ENCODE measurements around the gene TRIM36.

TRIM36 gene

DNA sequence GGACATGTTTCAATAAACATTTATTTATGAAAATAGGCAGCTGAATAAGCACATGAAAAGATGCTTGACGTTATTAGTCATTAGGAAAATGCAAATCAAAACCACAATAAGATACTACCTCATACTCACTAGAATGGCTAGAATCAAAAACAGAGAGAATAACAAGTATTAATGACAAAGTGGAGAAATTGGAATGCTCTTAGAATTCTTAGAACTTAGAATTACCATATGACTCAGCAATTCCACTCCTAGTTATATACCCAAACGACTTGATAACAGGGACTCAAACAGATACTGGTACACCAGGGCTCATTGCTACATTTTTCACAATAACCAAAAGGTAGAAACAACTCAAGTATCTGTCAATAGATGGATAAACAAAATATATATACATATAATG, 15.1 kb upstream of the TRIM36 start:
- no peak for TF ChIP-seq EZH2phosphoT487 (IDR thresholded peaks at IDR 0.05; ENCODE audit: borderline replicate concordance)
- TF ChIP-seq, protein P1, sequence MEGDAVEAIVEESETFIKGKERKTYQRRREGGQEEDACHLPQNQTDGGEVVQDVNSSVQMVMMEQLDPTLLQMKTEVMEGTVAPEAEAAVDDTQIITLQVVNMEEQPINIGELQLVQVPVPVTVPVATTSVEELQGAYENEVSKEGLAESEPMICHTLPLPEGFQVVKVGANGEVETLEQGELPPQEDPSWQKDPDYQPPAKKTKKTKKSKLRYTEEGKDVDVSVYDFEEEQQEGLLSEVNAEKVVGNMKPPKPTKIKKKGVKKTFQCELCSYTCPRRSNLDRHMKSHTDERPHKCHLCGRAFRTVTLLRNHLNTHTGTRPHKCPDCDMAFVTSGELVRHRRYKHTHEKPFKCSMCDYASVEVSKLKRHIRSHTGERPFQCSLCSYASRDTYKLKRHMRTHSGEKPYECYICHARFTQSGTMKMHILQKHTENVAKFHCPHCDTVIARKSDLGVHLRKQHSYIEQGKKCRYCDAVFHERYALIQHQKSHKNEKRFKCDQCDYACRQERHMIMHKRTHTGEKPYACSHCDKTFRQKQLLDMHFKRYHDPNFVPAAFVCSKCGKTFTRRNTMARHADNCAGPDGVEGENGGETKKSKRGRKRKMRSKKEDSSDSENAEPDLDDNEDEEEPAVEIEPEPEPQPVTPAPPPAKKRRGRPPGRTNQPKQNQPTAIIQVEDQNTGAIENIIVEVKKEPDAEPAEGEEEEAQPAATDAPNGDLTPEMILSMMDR (conservative IDR thresholded peaks at IDR 0.05; ENCODE audit: low read length), result no peak
- H2AFZ ChIP-seq (ENCODE audit: low read length), result no peak overlapping the region
- H3K9me3 ChIP-seq (ENCODE audit: insufficient read depth, low read depth, low read length), result no peaks in the 10 kb centered on the region
- no peaks in the 10 kb centered on the region for H3K4me1 ChIP-seq (ENCODE audit: insufficient read depth, low read length, poor library complexity, severe bottlenecking)
- no peaks in the 10 kb centered on the region for H3K27me3 ChIP-seq (ENCODE audit: insufficient read depth, low read length, poor library complexity, severe bottlenecking)
- no peaks in the 10 kb centered on the region for H3K79me2 ChIP-seq (ENCODE audit: insufficient read depth, low read length)
- no peak overlapping the region for H3K4me2 ChIP-seq (ENCODE audit: low read depth, low read length, poor library complexity, severe bottlenecking)
- no peaks in the 10 kb centered on the region for H3F3A ChIP-seq (ENCODE audit: low read depth)
- H3K4me3 ChIP-seq (ENCODE audit: low read length, poor library complexity, severe bottlenecking), result no peak overlapping the region
- H4K20me1 ChIP-seq (ENCODE audit: insufficient read depth, low read length, poor library complexity, severe bottlenecking), result no peaks in the 10 kb centered on the region
- no peaks in the 10 kb centered on the region for H3K9me2 ChIP-seq (replicated peaks; ENCODE audit: low read depth, low read length)
- no peaks in the 10 kb centered on the region for H3K36me3 ChIP-seq (ENCODE audit: insufficient read depth, low read length)
- no peak overlapping the region for H3K9ac ChIP-seq (ENCODE audit: low read depth, low read length, poor library complexity, severe bottlenecking)

DNA sequence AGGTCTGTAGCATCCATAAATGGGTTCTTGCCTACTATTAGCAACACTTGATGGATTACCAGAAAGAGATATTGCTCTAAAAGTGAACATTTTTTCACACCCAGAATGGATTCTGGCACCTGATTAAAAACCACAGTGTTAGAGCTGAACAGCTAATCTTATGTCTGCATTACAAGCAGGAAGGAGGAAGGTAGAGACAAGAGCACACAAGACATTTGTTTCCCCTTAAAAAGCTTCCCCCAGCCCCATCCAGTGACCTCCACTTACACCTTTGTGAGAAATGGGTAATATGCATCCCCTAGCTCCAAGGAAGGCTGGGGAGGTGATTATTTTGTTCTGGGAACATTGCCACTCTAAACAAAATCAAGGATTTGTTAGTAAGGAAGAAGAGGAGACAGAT, 12.0 kb upstream of the TRIM36 start:
- Histone ChIP-seq H3K4me1 (ENCODE audit: insufficient read depth, low read length, poor library complexity, severe bottlenecking) (no peaks in the 10 kb centered on the region), H4K20me1 (ENCODE audit: insufficient read depth, low read length, poor library complexity, severe bottlenecking) (no peaks in the 10 kb centered on the region), H3K27me3 (ENCODE audit: insufficient read depth, low read length, poor library complexity, severe bottlenecking) (no peaks in the 10 kb centered on the region), H3F3A (ENCODE audit: low read depth) (no peaks in the 10 kb centered on the region), H3K9me2 (replicated peaks; ENCODE audit: low read depth, low read length) (no peaks in the 10 kb centered on the region), H3K9me3 (ENCODE audit: insufficient read depth, low read depth, low read length) (no peaks in the 10 kb centered on the region), H3K4me3 (ENCODE audit: low read length, poor library complexity, severe bottlenecking) (no peak overlapping the region), H3K4me2 (ENCODE audit: low read depth, low read length, poor library complexity, severe bottlenecking) (no peak overlapping the region), H2AFZ (ENCODE audit: low read length) (no peak overlapping the region), H3K79me2 (ENCODE audit: insufficient read depth, low read length) (no peaks in the 10 kb centered on the region), H3K9ac (ENCODE audit: low read depth, low read length, poor library complexity, severe bottlenecking) (no peak overlapping the region), H3K36me3 (ENCODE audit: insufficient read depth, low read length) (no peaks in the 10 kb centered on the region)
- TF ChIP-seq, protein P1 (conservative IDR thresholded peaks at IDR 0.05; ENCODE audit: low read length), result no peak
- TF ChIP-seq EZH2phosphoT487 (IDR thresholded peaks at IDR 0.05; ENCODE audit: borderline replicate concordance), result no peak

DNA sequence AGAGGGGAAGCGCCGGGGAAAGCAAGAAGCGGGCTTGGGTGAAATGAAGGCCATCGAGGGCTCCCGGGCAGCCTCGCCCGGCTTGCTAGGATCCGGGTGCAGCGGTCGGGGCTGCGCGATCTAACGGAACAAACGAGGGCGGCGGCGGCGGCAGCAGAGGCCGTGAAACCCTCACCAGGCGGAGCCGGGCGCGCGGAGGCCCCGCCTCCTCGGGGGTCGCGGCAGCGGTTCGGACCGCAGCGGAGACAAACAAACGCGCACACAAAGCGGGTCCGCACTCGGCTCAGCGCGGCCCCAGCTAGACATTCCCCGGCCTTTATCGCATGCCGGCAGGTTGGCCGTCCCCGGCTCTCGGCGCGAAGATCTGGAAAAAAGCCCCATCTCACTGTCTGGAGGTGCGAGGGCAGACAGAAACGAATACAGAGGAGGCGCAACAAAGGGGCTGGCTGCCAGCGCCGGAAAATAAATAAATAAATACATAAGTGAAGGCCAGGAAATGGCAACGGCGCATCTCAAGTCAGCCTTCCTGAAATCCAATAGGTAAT, 10.5 kb upstream of the TRIM36 start:
- Histone ChIP-seq H3K9me3 (ENCODE audit: insufficient read depth, low read depth, low read length) (no peaks in the 10 kb centered on the region), H3K27me3 (ENCODE audit: insufficient read depth, low read length, poor library complexity, severe bottlenecking) (no peaks in the 10 kb centered on the region), H3K79me2 (ENCODE audit: insufficient read depth, low read length) (no peaks in the 10 kb centered on the region), H3K9me2 (replicated peaks; ENCODE audit: low read depth, low read length) (no peaks in the 10 kb centered on the region), H4K20me1 (ENCODE audit: insufficient read depth, low read length, poor library complexity, severe bottlenecking) (no peaks in the 10 kb centered on the region), H3F3A (ENCODE audit: low read depth) (no peaks in the 10 kb centered on the region), H3K36me3 (ENCODE audit: insufficient read depth, low read length) (no peaks in the 10 kb centered on the region), H3K4me1 (ENCODE audit: insufficient read depth, low read length, poor library complexity, severe bottlenecking) (no peaks in the 10 kb centered on the region), H2AFZ (ENCODE audit: low read length) (no peak overlapping the region), H3K4me3 (ENCODE audit: low read length, poor library complexity, severe bottlenecking) (no peak overlapping the region), H3K4me2 (ENCODE audit: low read depth, low read length, poor library complexity, severe bottlenecking) (no peak overlapping the region), H3K9ac (ENCODE audit: low read depth, low read length, poor library complexity, severe bottlenecking) (no peak overlapping the region)
- no peak for TF ChIP-seq EZH2phosphoT487 (IDR thresholded peaks at IDR 0.05; ENCODE audit: borderline replicate concordance)
- TF ChIP-seq, protein P1 (conservative IDR thresholded peaks at IDR 0.05; ENCODE audit: low read length), result no peak

All from Loucy (cell line).